ENCODE data around the gene ACVR1B.

ACVR1B gene

GRCh38 chr12:51951199-51951842, at the start of gene ACVR1B:
Gene ACVR1B (plus strand): TSS chr12:51951699. CDS start chr12:51951744, 45 bp downstream.
- no peaks in the 10 kb centered on the region for H3K27me3 ChIP-seq (replicated peaks; ENCODE audit: control insufficient read depth, insufficient read depth, low read length)
- H3K4me3 ChIP-seq (ENCODE audit: low read length): peak within 1 kb of the TSS; percentile 95
- H3K4me1 ChIP-seq (ENCODE audit: control insufficient read depth, insufficient read depth, low read length): peaks cover 36% of the 10 kb centered on the region
- no peaks in the 10 kb centered on the region for H3K36me3 ChIP-seq (ENCODE audit: control insufficient read depth, insufficient read depth, low read length, severe bottlenecking)
- H3K9me3 ChIP-seq (ENCODE audit: control insufficient read depth, low read length): no peaks in the 10 kb centered on the region
- peak; percentile 97 for DNase-seq (ENCODE audit: low read depth)
- H3K9ac ChIP-seq (ENCODE audit: low read length): peak within 1 kb of the TSS; percentile 98

GRCh38 chr12:51901881-51902280, 49.6 kb upstream of the ACVR1B start:
- Histone ChIP-seq H3K9me3 (ENCODE audit: control insufficient read depth, low read length) (no peaks in the 10 kb centered on the region), H3K4me1 (ENCODE audit: control insufficient read depth, insufficient read depth, low read length) (peaks cover 35% of the 10 kb centered on the region), H3K27me3 (replicated peaks; ENCODE audit: control insufficient read depth, insufficient read depth, low read length) (no peaks in the 10 kb centered on the region), H3K4me3 (ENCODE audit: low read length) (no peak overlapping the region), H3K36me3 (ENCODE audit: control insufficient read depth, insufficient read depth, low read length, severe bottlenecking) (no peaks in the 10 kb centered on the region), H3K9ac (ENCODE audit: low read length) (no peak overlapping the region)
- DNase-seq (ENCODE audit: low read depth): no peak

- Histone ChIP-seq H3K9ac (ENCODE audit: low read length) (peak overlapping the region; percentile 95), H3K9me3 (ENCODE audit: control insufficient read depth, low read length) (no peaks in the 10 kb centered on the region), H3K4me3 (ENCODE audit: low read length) (peak overlapping the region; percentile 87), H3K36me3 (ENCODE audit: control insufficient read depth, insufficient read depth, low read length, severe bottlenecking) (no peaks in the 10 kb centered on the region), H3K4me1 (ENCODE audit: control insufficient read depth, insufficient read depth, low read length) (peaks cover 48% of the 10 kb centered on the region), H3K27me3 (replicated peaks; ENCODE audit: control insufficient read depth, insufficient read depth, low read length) (no peaks in the 10 kb centered on the region)
- DNase-seq (ENCODE audit: low read depth): peak; percentile 75
These were observed 46.5 kb upstream of the ACVR1B start for GRCh38 chr12:51904951-51905470.

- Histone ChIP-seq H3K4me3 (ENCODE audit: low read length) (peak overlapping the region; percentile 87), H3K27me3 (replicated peaks; ENCODE audit: control insufficient read depth, insufficient read depth, low read length) (no peaks in the 10 kb centered on the region), H3K9me3 (ENCODE audit: control insufficient read depth, low read length) (no peaks in the 10 kb centered on the region), H3K36me3 (ENCODE audit: control insufficient read depth, insufficient read depth, low read length, severe bottlenecking) (no peaks in the 10 kb centered on the region), H3K9ac (ENCODE audit: low read length) (peak overlapping the region; percentile 95), H3K4me1 (ENCODE audit: control insufficient read depth, insufficient read depth, low read length) (peaks cover 56% of the 10 kb centered on the region)
- no peak for DNase-seq (ENCODE audit: low read depth)
These were observed 45.7 kb upstream of the ACVR1B start for GRCh38 chr12:51905471-51906429.

- no peak for DNase-seq (ENCODE audit: low read depth)
- peak overlapping the region; percentile 95 for H3K9ac ChIP-seq (ENCODE audit: low read length)
These were observed 44.9 kb upstream of the ACVR1B start for GRCh38 chr12:51906430-51907082.

GRCh38 chr12:51907083-51907855, 44.2 kb upstream of the ACVR1B start, which contains the start of gene ACVRL1:
Gene ACVRL1 (plus strand): TSS chr12:51907504. CDS start chr12:51912475, 4,971 bp downstream.
- peak; percentile 37 for DNase-seq (ENCODE audit: low read depth)
- H3K4me1 ChIP-seq (ENCODE audit: control insufficient read depth, insufficient read depth, low read length): peaks cover 71% of the 10 kb centered on the region
- no peaks in the 10 kb centered on the region for H3K27me3 ChIP-seq (replicated peaks; ENCODE audit: control insufficient read depth, insufficient read depth, low read length)
- H3K9ac ChIP-seq (ENCODE audit: low read length): peak within 1 kb of the TSS; percentile 95
- H3K4me3 ChIP-seq (ENCODE audit: low read length): peak within 1 kb of the TSS; percentile 87
- H3K9me3 ChIP-seq (ENCODE audit: control insufficient read depth, low read length): no peaks in the 10 kb centered on the region
- no peaks in the 10 kb centered on the region for H3K36me3 ChIP-seq (ENCODE audit: control insufficient read depth, insufficient read depth, low read length, severe bottlenecking)

More at GRCh38 chr12:51906430-51907082, 44.9 kb upstream of the ACVR1B start:
- peak overlapping the region; percentile 87 for H3K4me3 ChIP-seq (ENCODE audit: low read length)
- no peaks in the 10 kb centered on the region for H3K27me3 ChIP-seq (replicated peaks; ENCODE audit: control insufficient read depth, insufficient read depth, low read length)
- no peaks in the 10 kb centered on the region for H3K9me3 ChIP-seq (ENCODE audit: control insufficient read depth, low read length)
- no peaks in the 10 kb centered on the region for H3K36me3 ChIP-seq (ENCODE audit: control insufficient read depth, insufficient read depth, low read length, severe bottlenecking)
- H3K4me1 ChIP-seq (ENCODE audit: control insufficient read depth, insufficient read depth, low read length): peaks cover 64% of the 10 kb centered on the region

GRCh38 chr12:51907856-51908425, 43.6 kb upstream of the ACVR1B start:
- no peak for DNase-seq (ENCODE audit: low read depth)
- H3K4me3 ChIP-seq (ENCODE audit: low read length): peak overlapping the region; percentile 87
- no peaks in the 10 kb centered on the region for H3K27me3 ChIP-seq (replicated peaks; ENCODE audit: control insufficient read depth, insufficient read depth, low read length)

GRCh38 chr12:51908876-51909592, 42.5 kb upstream of the ACVR1B start:
- Histone ChIP-seq H3K36me3 (ENCODE audit: control insufficient read depth, insufficient read depth, low read length, severe bottlenecking) (no peaks in the 10 kb centered on the region), H3K4me1 (ENCODE audit: control insufficient read depth, insufficient read depth, low read length) (peaks cover 80% of the 10 kb centered on the region), H3K9me3 (ENCODE audit: control insufficient read depth, low read length) (no peaks in the 10 kb centered on the region), H3K27me3 (replicated peaks; ENCODE audit: control insufficient read depth, insufficient read depth, low read length) (no peaks in the 10 kb centered on the region), H3K4me3 (ENCODE audit: low read length) (peak overlapping the region; percentile 87), H3K9ac (ENCODE audit: low read length) (peak overlapping the region; percentile 95)
- DNase-seq (ENCODE audit: low read depth): no peak

More at GRCh38 chr12:51907856-51908425, 43.6 kb upstream of the ACVR1B start:
- Histone ChIP-seq H3K9ac (ENCODE audit: low read length) (peak overlapping the region; percentile 95), H3K4me1 (ENCODE audit: control insufficient read depth, insufficient read depth, low read length) (peaks cover 74% of the 10 kb centered on the region), H3K9me3 (ENCODE audit: control insufficient read depth, low read length) (no peaks in the 10 kb centered on the region), H3K36me3 (ENCODE audit: control insufficient read depth, insufficient read depth, low read length, severe bottlenecking) (no peaks in the 10 kb centered on the region)

GRCh38 chr12:51910168-51910567, 41.3 kb upstream of the ACVR1B start:
- Histone ChIP-seq H3K9ac (ENCODE audit: low read length) (peak overlapping the region; percentile 95), H3K36me3 (ENCODE audit: control insufficient read depth, insufficient read depth, low read length, severe bottlenecking) (peaks cover 3% of the 10 kb centered on the region), H3K4me3 (ENCODE audit: low read length) (peak overlapping the region; percentile 87), H3K9me3 (ENCODE audit: control insufficient read depth, low read length) (no peaks in the 10 kb centered on the region), H3K27me3 (replicated peaks; ENCODE audit: control insufficient read depth, insufficient read depth, low read length) (no peaks in the 10 kb centered on the region), H3K4me1 (ENCODE audit: control insufficient read depth, insufficient read depth, low read length) (peaks cover 71% of the 10 kb centered on the region)
- DNase-seq (ENCODE audit: low read depth): peak; percentile 42

All from adipocyte (in vitro differentiated cells).